GM23248 (cell line): ENCODE data around the gene SLC35F3.

ENCODE experiments used
- EZH2 ChIP-seq: fragments of 200-600 bp; sonication (generic); IDR thresholded peaks from 2 replicates; pipeline ENCODE4 v1.6.1; 2018; ENCODE audit warnings: antibody characterized with exemption, mild to moderate bottlenecking; ENCODE audit not compliant: insufficient read depth, poor library complexity, severe bottlenecking
- EZH2phosphoT487 ChIP-seq: fragments of 200-600 bp; sonication (generic); IDR thresholded peaks from 2 replicates; pipeline ENCODE4 v1.6.1; 2018; ENCODE audit warnings: antibody characterized with exemption, moderate library complexity, mild to moderate bottlenecking, low read depth; ENCODE audit not compliant: insufficient read depth

DNA sequence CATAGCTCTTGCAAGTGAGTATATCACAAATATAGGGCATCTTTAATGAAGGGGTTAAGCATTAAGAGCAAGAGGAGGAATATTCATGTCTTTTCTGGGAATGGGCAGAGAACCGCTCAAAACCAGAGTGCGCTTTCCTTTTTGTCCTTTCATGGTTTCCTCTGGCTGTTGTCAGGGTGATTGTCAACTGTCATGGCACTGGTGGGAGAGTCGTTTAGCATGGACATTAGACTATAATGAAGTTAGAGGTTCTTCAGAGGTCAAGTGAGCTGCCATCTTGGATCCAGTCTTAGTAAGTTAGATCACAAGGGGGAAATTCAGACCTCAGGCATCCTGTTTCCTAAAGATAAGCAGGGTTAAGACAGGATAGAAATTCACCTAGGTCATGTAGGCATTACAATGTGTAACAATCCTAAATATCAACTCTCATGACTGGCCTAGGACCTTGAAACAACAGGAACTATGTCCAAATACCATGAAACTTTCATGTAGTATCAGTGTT lies 456.7 kb downstream of the SLC35F3 start:
- TF ChIP-seq EZH2, result no peak
- no peak for TF ChIP-seq EZH2phosphoT487
